GM12801 (cell line): Measurements from ENCODE around the gene HABP2.

Experiments
- TF ChIP-seq, protein P1 (sequence below): IDR thresholded peaks from one replicate; pipeline ENCODE4 v1.5.1; 2011; ENCODE audit warnings: control low read depth; ENCODE audit not compliant: insufficient read length; ENCODE audit errors: extremely low read depth

HABP2 gene

DNA sequence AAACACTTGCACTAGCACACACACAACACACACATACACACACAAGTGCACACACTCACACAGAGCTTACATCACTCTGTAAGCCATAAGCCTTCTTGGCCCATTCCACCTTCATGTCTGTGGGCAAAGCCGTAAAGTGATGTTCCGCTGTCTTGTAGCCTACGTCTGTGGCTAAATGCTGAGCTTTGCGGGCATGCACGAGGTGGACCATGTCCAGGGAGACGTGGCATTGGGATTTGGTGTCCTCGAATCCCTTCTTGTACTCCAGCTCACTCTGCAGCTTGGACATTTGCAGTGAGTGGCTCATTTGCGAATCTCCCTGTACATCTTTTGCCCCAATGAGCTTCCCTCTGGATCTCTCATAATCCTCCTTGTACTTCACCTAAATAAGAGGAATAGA, 68.9 kb downstream of the HABP2 start:
- TF ChIP-seq, protein P1, sequence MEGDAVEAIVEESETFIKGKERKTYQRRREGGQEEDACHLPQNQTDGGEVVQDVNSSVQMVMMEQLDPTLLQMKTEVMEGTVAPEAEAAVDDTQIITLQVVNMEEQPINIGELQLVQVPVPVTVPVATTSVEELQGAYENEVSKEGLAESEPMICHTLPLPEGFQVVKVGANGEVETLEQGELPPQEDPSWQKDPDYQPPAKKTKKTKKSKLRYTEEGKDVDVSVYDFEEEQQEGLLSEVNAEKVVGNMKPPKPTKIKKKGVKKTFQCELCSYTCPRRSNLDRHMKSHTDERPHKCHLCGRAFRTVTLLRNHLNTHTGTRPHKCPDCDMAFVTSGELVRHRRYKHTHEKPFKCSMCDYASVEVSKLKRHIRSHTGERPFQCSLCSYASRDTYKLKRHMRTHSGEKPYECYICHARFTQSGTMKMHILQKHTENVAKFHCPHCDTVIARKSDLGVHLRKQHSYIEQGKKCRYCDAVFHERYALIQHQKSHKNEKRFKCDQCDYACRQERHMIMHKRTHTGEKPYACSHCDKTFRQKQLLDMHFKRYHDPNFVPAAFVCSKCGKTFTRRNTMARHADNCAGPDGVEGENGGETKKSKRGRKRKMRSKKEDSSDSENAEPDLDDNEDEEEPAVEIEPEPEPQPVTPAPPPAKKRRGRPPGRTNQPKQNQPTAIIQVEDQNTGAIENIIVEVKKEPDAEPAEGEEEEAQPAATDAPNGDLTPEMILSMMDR = no peak

DNA sequence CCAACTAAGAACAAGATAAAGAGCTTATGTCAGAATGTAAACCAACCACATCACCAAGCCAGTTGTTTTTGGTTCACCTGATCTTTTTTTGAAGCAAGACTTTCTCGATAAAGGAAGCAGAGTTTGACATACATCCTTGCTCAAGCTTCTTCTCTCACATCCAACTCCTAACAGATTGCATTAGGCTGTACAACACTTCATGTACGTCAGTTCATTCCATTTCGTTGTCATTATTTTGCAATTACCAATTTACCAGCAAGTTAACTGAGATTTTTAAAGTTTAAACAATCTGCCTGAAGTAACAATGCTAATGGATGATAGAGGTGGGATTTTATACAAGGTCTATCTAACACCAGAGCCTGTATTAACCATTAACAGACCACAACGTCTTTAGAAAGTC, 70.0 kb downstream of the HABP2 start:
- TF ChIP-seq, protein P1 = no peak

DNA sequence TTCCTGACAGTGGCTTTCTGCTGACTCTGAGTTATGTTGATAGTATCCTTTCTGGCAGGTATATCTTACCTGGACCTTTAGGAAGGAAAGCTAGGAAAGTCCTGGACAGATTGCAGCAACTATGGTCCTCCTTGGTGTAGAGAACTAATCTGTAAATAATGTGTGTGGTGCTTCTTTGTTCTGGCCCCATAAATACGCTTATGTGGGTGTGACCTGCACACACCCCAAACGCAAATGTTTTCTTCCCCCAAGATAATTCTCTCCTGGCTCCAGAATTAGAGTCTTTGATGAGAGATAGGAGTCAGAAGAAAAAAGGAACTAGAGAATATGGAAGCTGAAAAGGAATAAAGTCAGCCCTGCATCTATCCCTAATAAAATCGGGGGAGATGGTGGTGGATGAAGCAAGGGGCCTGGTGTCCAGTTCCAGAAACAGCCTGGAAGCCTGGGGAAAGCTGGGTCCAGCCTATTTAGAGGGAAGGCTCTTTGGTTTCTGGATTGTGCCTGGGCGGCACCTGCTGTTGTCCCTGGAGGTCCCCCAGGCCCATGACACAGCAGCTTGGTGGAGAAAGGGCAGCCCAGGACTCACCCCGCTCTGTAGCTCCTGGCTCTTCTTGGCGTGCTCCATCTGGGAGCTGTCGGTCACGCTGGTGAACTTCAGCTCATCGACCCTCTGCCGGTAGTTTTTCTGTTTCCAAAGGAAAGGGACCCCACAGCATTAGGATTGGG, 72.8 kb downstream of the HABP2 start:
- TF ChIP-seq, protein P1 = no peak

DNA sequence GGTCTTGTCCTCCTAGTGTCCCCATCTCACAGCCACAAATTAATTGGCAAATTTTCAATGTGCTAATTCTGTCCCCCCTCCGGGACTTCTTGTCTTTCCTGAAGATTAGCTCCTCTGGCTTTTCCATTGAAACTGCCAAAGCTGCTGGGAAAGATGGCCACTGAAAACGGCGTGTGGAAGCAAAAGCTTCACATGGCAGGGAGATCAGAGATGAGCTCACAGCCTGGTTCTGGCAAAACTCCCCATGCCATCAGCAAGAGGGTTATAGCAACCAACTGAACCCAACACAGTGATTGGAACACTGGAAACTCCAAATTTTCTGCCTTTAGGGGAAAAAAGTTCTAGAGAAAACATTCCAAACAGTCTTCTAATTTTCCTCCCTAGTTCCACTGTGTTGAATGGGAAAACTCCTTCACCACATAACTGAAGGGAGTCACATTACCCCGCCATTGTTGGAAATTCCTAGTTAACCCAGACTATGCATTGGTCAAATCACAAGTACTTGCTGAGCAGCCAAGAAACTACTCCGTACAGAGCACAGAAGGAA, 74.0 kb downstream of the HABP2 start:
- TF ChIP-seq, protein P1 = no peak

DNA sequence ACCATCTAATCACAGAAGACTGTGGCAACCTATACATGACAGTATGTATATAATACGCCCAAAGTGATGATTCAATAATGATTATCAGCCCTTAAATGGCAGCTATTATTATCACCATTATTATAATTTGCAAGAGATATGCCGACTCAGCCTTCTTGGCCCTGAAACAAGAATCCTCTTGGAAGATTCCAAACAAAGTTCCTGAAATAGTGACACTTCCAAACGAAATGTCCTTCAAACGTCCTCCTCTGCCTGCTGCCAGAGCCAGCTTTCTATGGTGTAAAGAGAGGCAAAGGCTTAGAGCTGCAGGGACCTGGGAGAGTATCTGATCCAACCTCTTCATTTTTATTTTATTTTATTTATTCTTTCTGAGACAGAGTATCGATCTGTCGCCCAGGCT, 75.0 kb downstream of the HABP2 start:
- TF ChIP-seq, protein P1 = no peak

DNA sequence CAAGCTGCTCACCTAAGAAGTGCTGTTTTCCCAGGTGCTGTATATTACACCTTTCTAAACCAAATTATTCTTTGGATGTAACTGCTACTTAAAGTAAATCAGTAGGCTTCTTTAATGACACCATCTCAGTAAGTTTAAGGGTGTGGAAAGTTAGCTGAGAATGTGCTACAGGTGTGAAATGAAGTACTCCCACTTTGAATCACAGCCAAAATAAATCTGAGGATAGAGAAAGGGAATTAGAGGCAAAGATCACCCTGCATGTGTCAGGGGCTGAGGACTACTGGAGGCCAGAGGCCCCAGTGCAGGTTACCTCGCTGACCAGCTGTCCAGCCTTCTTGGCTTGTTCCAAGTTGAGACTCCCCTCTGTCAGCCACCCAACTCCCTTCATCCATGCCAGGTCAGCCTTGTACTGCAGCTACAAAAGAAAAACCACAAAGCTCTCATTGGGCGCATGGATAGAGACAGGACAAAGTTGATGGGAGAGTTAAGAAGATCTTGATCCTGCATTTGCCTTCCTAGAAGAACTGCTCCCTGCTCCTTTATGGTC, 75.8 kb downstream of the HABP2 start:
- TF ChIP-seq, protein P1 = no peak

DNA sequence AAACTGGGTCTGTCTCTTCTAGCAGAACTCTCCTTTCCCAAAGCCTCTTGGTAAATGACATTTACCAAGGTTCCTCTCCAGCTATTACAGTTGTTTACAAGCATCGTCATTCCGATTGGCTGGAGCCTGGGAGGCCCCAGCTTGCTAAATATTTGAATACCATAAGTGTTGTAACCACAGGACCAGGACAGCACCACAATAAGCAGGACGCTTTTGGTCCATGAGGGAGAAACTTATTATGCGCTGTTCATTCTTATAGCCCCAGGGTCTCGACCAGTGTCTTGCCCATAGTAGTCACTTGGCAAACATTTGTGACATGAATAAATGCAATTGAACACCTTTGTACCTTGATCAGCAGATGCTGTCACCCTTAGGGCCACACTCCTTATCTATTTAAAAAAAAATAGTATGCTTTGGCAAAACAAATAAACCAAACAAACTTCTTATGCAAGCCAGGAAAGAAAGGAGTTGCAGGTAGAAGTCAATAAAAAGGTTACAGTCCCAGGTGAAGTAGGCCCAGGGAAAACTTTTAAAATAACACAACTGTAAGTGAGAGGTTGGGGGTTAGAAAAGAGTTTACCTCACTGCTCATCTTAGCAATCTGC, 78.2 kb downstream of the HABP2 start:
- TF ChIP-seq, protein P1 = no peak
